IMR-90 (cell line): ENCODE results near the gene GPR152. TPM values are rescaled to one million over a fixed set of nuclear protein-coding genes. Genes with fewer than 3 reads are reported as not detected.

Source experiments
- ATAC-seq: fragments of 200-7000 bp; cut with Tn5 transposase; 2 replicates; pipeline ENCODE4 v1.9.1; 2020; ENCODE audit warnings: low read depth, mild to moderate bottlenecking, moderate library complexity
- BruUV-seq: library from RNA; stranded (reverse); fragments of 400-500 nt; replicated peaks from 2 replicates; lab custom pipeline; 2021; lab: Mats Ljungman, UMichigan
- CTCF ChIA-PET: fragments of 300-600 bp; formaldehyde crosslinking; extraction: SDS; loops from one replicate; lab custom pipeline; 2021; ENCODE audit warnings: antibody characterized with exemption; lab: Yijun Ruan, JAX
- POLR2A ChIA-PET: fragments of 300-600 bp; sonication (Branson Sonifier 250); formaldehyde crosslinking; loops from one replicate; lab custom pipeline; 2022; ENCODE audit warnings: antibody characterized with exemption; ENCODE audit not compliant: unreplicated experiment; lab: Charles Lee
- DNase-seq: peaks from one replicate; pipeline ENCODE4 v3.0.0; 2013
- H2AFZ ChIP-seq: replicated peaks from 2 replicates; pipeline ENCODE3; 2013; ENCODE audit warnings: low read length, mild to moderate bottlenecking; ENCODE audit not compliant: poor library complexity
- H2AK5ac ChIP-seq: 2 replicates; pipeline ENCODE4 v1.6.1; 2013; ENCODE audit warnings: low read depth, low read length, inconsistent platforms
- H2AK9ac ChIP-seq: replicated peaks from 2 replicates; pipeline ENCODE3; 2013; ENCODE audit warnings: mild to moderate bottlenecking, low read depth, low read length, moderate library complexity; ENCODE audit not compliant: poor library complexity
- H2BK120ac ChIP-seq: 2 replicates; pipeline ENCODE4 v1.6.1; 2013; ENCODE audit warnings: low read depth, low read length, inconsistent platforms
- H2BK15ac ChIP-seq: 3 replicates; pipeline ENCODE4 v1.6.1; 2013; ENCODE audit warnings: low read depth, low read length, inconsistent platforms
- H2BK20ac ChIP-seq: 2 replicates; pipeline ENCODE4 v1.6.1; 2013; ENCODE audit warnings: low read depth, mild to moderate bottlenecking, inconsistent platforms, low read length, moderate library complexity
- H2BK5ac ChIP-seq: 2 replicates; pipeline ENCODE4 v1.6.1; 2013; ENCODE audit warnings: mild to moderate bottlenecking, low read depth, low read length, inconsistent platforms; ENCODE audit not compliant: poor library complexity, severe bottlenecking
- H3K14ac ChIP-seq: replicated peaks from 2 replicates; pipeline ENCODE4 v1.6.1; 2013; ENCODE audit warnings: low read depth, low read length, inconsistent platforms
- H3K18ac ChIP-seq: 2 replicates; pipeline ENCODE4 v1.6.1; 2013; ENCODE audit warnings: low read depth, low read length, control low read depth
- H3K23ac ChIP-seq: 2 replicates; pipeline ENCODE4 v1.6.1; 2013; ENCODE audit warnings: low read depth, low read length, inconsistent platforms
- H3K27ac ChIP-seq: 2 replicates; pipeline ENCODE4 v1.5.1; 2013; ENCODE audit warnings: mild to moderate bottlenecking, control low read depth, low read length; ENCODE audit not compliant: insufficient read depth
- H3K27me3 ChIP-seq: 2 replicates; pipeline ENCODE4 v1.6.1; 2013; ENCODE audit warnings: low read length; ENCODE audit not compliant: control insufficient read depth, insufficient read depth
- H3K36me3 ChIP-seq: 2 replicates; pipeline ENCODE4 v1.6.1; 2013; ENCODE audit warnings: low read length, mixed read lengths; ENCODE audit not compliant: control insufficient read depth, insufficient read depth
- H3K4ac ChIP-seq: 2 replicates; pipeline ENCODE4 v1.6.1; 2013; ENCODE audit warnings: low read depth, low read length, inconsistent platforms
- H3K4me1 ChIP-seq: 2 replicates; pipeline ENCODE4 v1.6.1; 2013; ENCODE audit warnings: low read length, mixed read lengths; ENCODE audit not compliant: control insufficient read depth, insufficient read depth
- H3K4me2 ChIP-seq: 2 replicates; pipeline ENCODE4 v1.6.1; 2013; ENCODE audit warnings: low read depth, mild to moderate bottlenecking, control low read depth, low read length, moderate library complexity
- H3K4me3 ChIP-seq: 2 replicates; pipeline ENCODE4 v1.5.1; 2013; ENCODE audit warnings: low read depth, mild to moderate bottlenecking, control low read depth, low read length, moderate library complexity; ENCODE audit not compliant: insufficient read depth
- H3K56ac ChIP-seq: 2 replicates; pipeline ENCODE4 v1.6.1; 2013; ENCODE audit warnings: low read length, inconsistent platforms; ENCODE audit not compliant: insufficient read depth; ENCODE audit errors: extremely low read depth
- H3K79me1 ChIP-seq, 2 experiments: 2 replicates each; pipeline ENCODE4 v1.6.1; 2013; ENCODE audit warnings: low read length in 2 of 2, inconsistent platforms in 1 of 2, low read depth in 1 of 2
- H3K9ac ChIP-seq: 2 replicates; pipeline ENCODE4 v1.6.1; 2013; ENCODE audit warnings: low read depth, low read length, control low read depth
- H3K9me1 ChIP-seq: 2 replicates; pipeline ENCODE4 v1.6.1; 2013; ENCODE audit warnings: low read length, inconsistent platforms; ENCODE audit not compliant: insufficient read depth
- H3K9me3 ChIP-seq: 2 replicates; pipeline ENCODE4 v1.6.1; 2013; ENCODE audit warnings: low read length; ENCODE audit not compliant: control insufficient read depth, insufficient read depth
- H4K20me1 ChIP-seq: 2 replicates; pipeline ENCODE4 v1.6.1; 2013; ENCODE audit warnings: low read length, inconsistent platforms; ENCODE audit not compliant: insufficient read depth
- H4K5ac ChIP-seq: 2 replicates; pipeline ENCODE4 v1.6.1; 2013; ENCODE audit warnings: mild to moderate bottlenecking, low read depth, low read length, control low read depth
- H4K8ac ChIP-seq, 2 experiments: 2 replicates each; pipeline ENCODE4 v1.6.1; 2013; ENCODE audit warnings: low read depth in 2 of 2, low read length in 2 of 2, control low read depth in 1 of 2, inconsistent platforms in 1 of 2
- H4K91ac ChIP-seq: 2 replicates; pipeline ENCODE4 v1.6.1; 2013; ENCODE audit warnings: low read depth, low read length, inconsistent platforms; ENCODE audit not compliant: insufficient read depth
- BHLHE40 ChIP-seq: fragments of 150-350 bp; IDR thresholded peaks from 2 replicates; pipeline ENCODE4 v1.6.1; 2016; ENCODE audit warnings: mild to moderate bottlenecking, low read depth, low read length
- CEBPB ChIP-seq: IDR thresholded peaks from 2 replicates; pipeline ENCODE4 v1.6.1; 2012; ENCODE audit warnings: low read depth, low read length, improper control_type of control experiment
- CHD1 ChIP-seq: IDR thresholded peaks from 2 replicates; pipeline ENCODE4 v1.6.1; 2012; ENCODE audit warnings: low read depth, low read length, improper control_type of control experiment
- CTCF ChIP-seq: conservative IDR thresholded peaks from 2 replicates; pipeline ENCODE4 v1.5.1; 2012; ENCODE audit warnings: mild to moderate bottlenecking, low read depth, low read length, improper control_type of control experiment
- ELK1 ChIP-seq: fragments of 150-350 bp; IDR thresholded peaks from 2 replicates; pipeline ENCODE4 v1.6.1; 2016; ENCODE audit warnings: low read depth, mild to moderate bottlenecking, low read length, moderate library complexity, borderline replicate concordance
- FOS ChIP-seq: fragments of 150-350 bp; IDR thresholded peaks from 2 replicates; pipeline ENCODE4 v1.6.1; 2016; ENCODE audit warnings: low read depth, low read length
- MAFK ChIP-seq: IDR thresholded peaks from 2 replicates; pipeline ENCODE4 v1.6.1; 2012; ENCODE audit warnings: low read depth, low read length, improper control_type of control experiment
- MAZ ChIP-seq: IDR thresholded peaks from 2 replicates; pipeline ENCODE4 v1.6.1; 2012; ENCODE audit warnings: low read depth, mild to moderate bottlenecking, low read length, improper control_type of control experiment, moderate library complexity, borderline replicate concordance
- MXI1 ChIP-seq: IDR thresholded peaks from 2 replicates; pipeline ENCODE4 v1.6.1; 2012; ENCODE audit warnings: low read depth, mild to moderate bottlenecking, low read length, moderate library complexity, borderline replicate concordance
- NFE2L2 ChIP-seq: fragments of 150-350 bp; IDR thresholded peaks from 2 replicates; pipeline ENCODE4 v1.6.1; 2016; ENCODE audit warnings: low read depth, mild to moderate bottlenecking, low read length
- POLR2A ChIP-seq: IDR thresholded peaks from 2 replicates; pipeline ENCODE4 v1.6.1; 2012; ENCODE audit warnings: mild to moderate bottlenecking, low read depth, low read length
- RAD21 ChIP-seq: IDR thresholded peaks from 2 replicates; pipeline ENCODE4 v1.6.1; 2012; ENCODE audit warnings: low read length, improper control_type of control experiment
- RCOR1 ChIP-seq: IDR thresholded peaks from 2 replicates; pipeline ENCODE4 v1.6.1; 2012; ENCODE audit warnings: mild to moderate bottlenecking, low read length, improper control_type of control experiment; ENCODE audit not compliant: insufficient replicate concordance
- RFX5 ChIP-seq: IDR thresholded peaks from 2 replicates; pipeline ENCODE4 v1.8.0; 2012; ENCODE audit warnings: low read depth, mild to moderate bottlenecking, low read length, moderate library complexity
- SMC3 ChIP-seq: fragments of 150-350 bp; IDR thresholded peaks from 2 replicates; pipeline ENCODE4 v1.6.1; 2016; ENCODE audit warnings: low read depth, mild to moderate bottlenecking, antibody characterized with exemption, low read length, moderate library complexity
- USF2 ChIP-seq: fragments of 150-350 bp; IDR thresholded peaks from 2 replicates; pipeline ENCODE4 v1.6.1; 2017; ENCODE audit warnings: mild to moderate bottlenecking, antibody characterized with exemption, low read length, low read depth
- WGBS, 2 experiments: methylation state at CpG; one replicate each; pipeline versions ENCODE4 v1.1.5 to v1.1.7; 2013; ENCODE audit warnings: missing lambda C conversion rate in 2 of 2; ENCODE audit not compliant: insufficient read length in 1 of 2; ENCODE audit errors: extremely low coverage in 2 of 2; 5-methylcytosine and 5-hydroxymethylcytosine counted together
- dilution Hi-C: fragments of 300-500 bp; cut with HindIII; formaldehyde crosslinking; loops from one replicate; pipeline ENCODE4 v1.14.3; 2018; ENCODE audit warnings: low sequenced_read_pairs; ENCODE audit not compliant: unreplicated experiment
- in situ Hi-C: fragments of 300-500 bp; cut with MboI; formaldehyde crosslinking; loops from 3 replicates; pipeline ENCODE4 v1.14.3; 2019; ENCODE audit warnings: low sequenced_read_pairs, inconsistent platforms, mixed read lengths
- intact Hi-C: fragments of 100-400 bp; cut with micrococcal nuclease; formaldehyde crosslinking; loops from 2 replicates; pipeline ENCODE4 v1.10.0; 2022
- polyA plus RNA-seq, 3 experiments: library from polyadenylated mRNA; depleted of rRNA; stranded (reverse); fragments of >200 nt; gene quantifications; 2 replicates each; pipeline ENCODE4 v1.2.3, GENCODE V29; 2012; ENCODE audit warnings: low replicate concordance in 1 of 3
- total RNA-seq: library from RNA; depleted of rRNA; stranded (reverse); fragments of >200 nt; gene quantifications from 2 replicates; pipeline ENCODE4 v1.2.3, GENCODE V29; 2012

Gene GPR152
- total and polyA plus RNA-seq, 2 of the 4 experiments (the other 2 are of a cell fraction), result not detected

- peaks cover 22% of the 10 kb centered on the region for H3K36me3 ChIP-seq
- H4K20me1 ChIP-seq, result no peaks in the 10 kb centered on the region
- H3K18ac ChIP-seq, result no peak overlapping the region
- no peak for TF ChIP-seq RAD21
- no peak for TF ChIP-seq CHD1
- TF ChIP-seq BHLHE40, result no peak
- no peak for TF ChIP-seq NFE2L2
- TF ChIP-seq RCOR1, result no peak
- no peak for TF ChIP-seq ELK1
- TF ChIP-seq MAFK, result no peak
- no peak for TF ChIP-seq FOS
- no peak for TF ChIP-seq MXI1
- no peak for TF ChIP-seq POLR2A
- no peak for TF ChIP-seq RFX5
- no peak for TF ChIP-seq CTCF
- TF ChIP-seq SMC3, result no peak
- TF ChIP-seq USF2, result no peak
- no peak for TF ChIP-seq CEBPB
- no peak for TF ChIP-seq MAZ
- H3K79me1 ChIP-seq, result peaks cover 4 to 29% of the 10 kb centered on the region in 2 experiments; a peak in 3 of 4 replicates
- H4K8ac ChIP-seq, result no peak overlapping the region
- ChIA-PET POLR2A (no interaction called here), CTCF (no interaction called here)
- no peak overlapping the region for H3K4me3 ChIP-seq
- dilution Hi-C loops, result no loop called here
- intact Hi-C loops, result no loop called here
- peaks cover 4% of the 10 kb centered on the region for H3K9me1 ChIP-seq
- no peak overlapping the region for H3K4ac ChIP-seq
- H4K5ac ChIP-seq, result no peak overlapping the region
- no peak overlapping the region for H3K56ac ChIP-seq
- H2BK120ac ChIP-seq, result no peak overlapping the region
- no peak for ATAC-seq
- H3K27me3 ChIP-seq, result no peaks in the 10 kb centered on the region
- in situ Hi-C loops, result no loop called here
- DNase-seq, result no peak
- peaks cover 5% of the 10 kb centered on the region for H3K4me1 ChIP-seq
- no peak overlapping the region for H3K9ac ChIP-seq
- no peak overlapping the region for H2BK15ac ChIP-seq
- no peak overlapping the region for H2AK9ac ChIP-seq
- no TSS peak for BruUV-seq
- no peak overlapping the region for H2BK5ac ChIP-seq
- no peak overlapping the region for H2BK20ac ChIP-seq
- no peak overlapping the region for H2AFZ ChIP-seq
- no peak overlapping the region for H4K91ac ChIP-seq
- WGBS, 2 experiments, result no CpG with 5 or more reads among the region's 1 CpG
- no peak overlapping the region for H3K4me2 ChIP-seq
- H3K23ac ChIP-seq, result no peak overlapping the region
- no peaks in the 10 kb centered on the region for H3K9me3 ChIP-seq
- no peak overlapping the region for H3K14ac ChIP-seq
- no peak overlapping the region for H2AK5ac ChIP-seq
- no peak overlapping the region for H3K27ac ChIP-seq
Observed at GRCh38 chr11:67500484-67500821, 47.9 kb upstream of the GPR152 start.
